K562 (cell line): ENCODE measurements around the gene FGG. TPM values are rescaled to one million over a fixed set of nuclear protein-coding genes. Genes with fewer than 3 reads are reported as not detected.

Experiments
- AFF4 ChIP-seq: sonication (generic); formaldehyde crosslinking; IDR thresholded peaks from 2 replicates; pipeline ENCODE4 v1.8.0; 2023; ENCODE audit warnings: mild to moderate bottlenecking, missing genetic modification reagents
- POLR2H ChIP-seq: IDR thresholded peaks from 2 replicates; pipeline ENCODE4 v1.6.1; 2016; ENCODE audit warnings: missing genetic modification characterization, low read depth, mild to moderate bottlenecking, control low read depth, missing compliant biosample characterization, moderate library complexity
- SIN3B ChIP-seq: fragments of 450-650 bp; IDR thresholded peaks from 2 replicates; pipeline ENCODE4 v1.6.1; 2017; ENCODE audit warnings: low read depth, mild to moderate bottlenecking, moderate library complexity
- USF1 ChIP-seq: sonication (generic); formaldehyde crosslinking; IDR thresholded peaks from 2 replicates; pipeline ENCODE4 v1.9.0; 2022; ENCODE audit warnings: mild to moderate bottlenecking, missing genetic modification reagents
- ZBTB1 ChIP-seq: sonication (generic); formaldehyde crosslinking; IDR thresholded peaks from 2 replicates; pipeline ENCODE4 v1.8.1; 2023; ENCODE audit warnings: missing genetic modification reagents, low read depth, mild to moderate bottlenecking, borderline replicate concordance
- ZNF263 ChIP-seq: sonication (generic); formaldehyde crosslinking; IDR thresholded peaks from 2 replicates; pipeline ENCODE4 v1.8.0; 2022; ENCODE audit warnings: mild to moderate bottlenecking, missing genetic modification reagents, borderline replicate concordance
- polyA plus RNA-seq, 8 experiments: library from polyadenylated mRNA; depleted of rRNA in 4 of 8; stranded (reverse) in 5 of 8; unstranded in 3 of 8; fragments of >200 nt; fragmentation: Nextera tagmentation in 2 of 8; fragmentation: Illumina TruSeq in 1 of 8; extraction: Ambion mirVana in 2 of 8; extraction: Trizol in 1 of 8; gene quantifications; 2 replicates each; pipeline versions ENCODE4 v1.2.1 to v1.2.3, GENCODE V29; 2011 to 2014; ENCODE audit warnings: inconsistent platforms in 1 of 8, missing spikeins in 1 of 8
- total RNA-seq, 7 experiments: library from RNA; depleted of rRNA in 6 of 7; stranded (reverse); fragments of >200 nt in 6 of 7; fragmentation: Illumina TruSeq in 2 of 7; extraction: Trizol in 2 of 7; gene quantifications; 2 replicates each; pipeline versions ENCODE4 v1.2.1 to v1.2.3, GENCODE V29; 2011 to 2021; ENCODE audit warnings: low replicate concordance in 1 of 7

The FGG gene
- total and polyA plus RNA-seq, 9 of the 15 experiments (the other 6 are each of a cell fraction or from before 2014, with no cell fraction given) = 0.08 to 2.2 (median 0.33) TPM; not detected in 2

- TF ChIP-seq USF1 (CRISPR knock-in tag) = no peak
- no peak for TF ChIP-seq ZNF263
- TF ChIP-seq ZBTB1 (CRISPR knock-in tag) = no peak
- no peak for TF ChIP-seq POLR2H (tag)
- no peak for TF ChIP-seq AFF4 (CRISPR knock-in tag)
- no peak for TF ChIP-seq SIN3B
Observed at GRCh38 chr4:154625971-154626370, 13.5 kb upstream of the FGG start (continued).
